ENCODE data around the gene FAT1. TPM values are rescaled to one million over a fixed set of nuclear protein-coding genes. Genes with fewer than 3 reads are reported as not detected.

The FAT1 gene
- total and polyA plus RNA-seq, 9 of the 15 experiments (the other 6 are each of a cell fraction or from before 2014, with no cell fraction given), result 6.0 to 38.4 (median 21.4) TPM

DNA sequence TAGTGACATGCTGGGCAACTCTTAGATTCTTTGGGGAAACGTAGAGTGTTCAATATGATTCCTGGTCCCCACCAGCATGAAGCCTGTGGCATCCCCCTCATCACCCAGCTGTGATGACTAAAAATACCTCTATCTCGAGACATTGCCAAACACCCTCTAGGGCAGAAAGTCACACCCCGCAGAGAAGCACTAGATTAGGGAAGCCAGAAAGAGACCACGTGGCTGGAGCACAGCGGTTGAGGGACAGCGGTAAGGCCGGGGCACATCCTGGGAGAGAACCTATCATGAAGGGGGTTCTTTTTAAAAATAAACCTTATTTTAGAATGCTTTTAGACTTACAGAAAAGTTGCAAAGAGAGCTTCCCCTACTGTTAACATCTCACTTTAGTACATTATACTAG lies 11.0 kb downstream of the FAT1 start:
- ATAC-seq (no peak), FAIRE-seq (no peak), DNase-seq (ENCODE audit: extremely low read depth in 1 of 4, low spot score in 3 of 4) (no peak)
- in situ Hi-C loops (cut with MboI), result no loop called here
- Histone ChIP-seq H3K4me2 (ENCODE audit: insufficient read depth, low read length) (no peak overlapping the region), H3K9me3 (replicated peaks; ENCODE audit: control insufficient read depth, insufficient read depth, low read depth, low read length) (no peaks in the 10 kb centered on the region), H3K79me2 (ENCODE audit: control insufficient read depth, insufficient read depth, low read length) (no peaks in the 10 kb centered on the region), H3K27me3 (ENCODE audit: control insufficient read depth in 2 of 2, insufficient read depth in 2 of 2, low read length in 2 of 2) (no peaks in the 10 kb centered on the region), H2AFZ (ENCODE audit: low read depth, low read length) (no peak overlapping the region), H3K9ac (ENCODE audit: insufficient read depth in 1 of 2, low read depth in 2 of 2, low read length in 2 of 2) (no peak overlapping the region), H3K4me3 (no peak overlapping the region), H3K4me1 (replicated peaks in 1 of 2; ENCODE audit: control insufficient read depth in 2 of 2, insufficient read depth in 2 of 2, low read length in 2 of 2) (no peaks in the 10 kb centered on the region), H3K27ac (ENCODE audit: extremely low read depth, low read depth, low read length) (no peak overlapping the region), H3K9me1 (ENCODE audit: control insufficient read depth, insufficient read depth, low read length) (no peaks in the 10 kb centered on the region), H4K20me1 (replicated peaks; ENCODE audit: control insufficient read depth, insufficient read depth, low read length) (no peaks in the 10 kb centered on the region), H3K36me3 (ENCODE audit: control insufficient read depth, insufficient read depth, low read length) (peaks cover 19% of the 10 kb centered on the region; the same call in 2 of the 3 replicates)
- 39% methylated on average over 7 of the region's 7 CpGs for WGBS (ENCODE audit: insufficient coverage, low coverage, missing lambda C conversion rate)
- no peak for TF ChIP-seq EHMT2 (IDR thresholded peaks at IDR 0.05)
- TF ChIP-seq, protein P1, sequence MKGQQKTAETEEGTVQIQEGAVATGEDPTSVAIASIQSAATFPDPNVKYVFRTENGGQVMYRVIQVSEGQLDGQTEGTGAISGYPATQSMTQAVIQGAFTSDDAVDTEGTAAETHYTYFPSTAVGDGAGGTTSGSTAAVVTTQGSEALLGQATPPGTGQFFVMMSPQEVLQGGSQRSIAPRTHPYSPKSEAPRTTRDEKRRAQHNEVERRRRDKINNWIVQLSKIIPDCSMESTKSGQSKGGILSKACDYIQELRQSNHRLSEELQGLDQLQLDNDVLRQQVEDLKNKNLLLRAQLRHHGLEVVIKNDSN (CRISPR knock-in tag; IDR thresholded peaks at IDR 0.05), result peak; percentile 32; the same call in 1 of the 2 replicates
- TF ChIP-seq, protein P2, sequence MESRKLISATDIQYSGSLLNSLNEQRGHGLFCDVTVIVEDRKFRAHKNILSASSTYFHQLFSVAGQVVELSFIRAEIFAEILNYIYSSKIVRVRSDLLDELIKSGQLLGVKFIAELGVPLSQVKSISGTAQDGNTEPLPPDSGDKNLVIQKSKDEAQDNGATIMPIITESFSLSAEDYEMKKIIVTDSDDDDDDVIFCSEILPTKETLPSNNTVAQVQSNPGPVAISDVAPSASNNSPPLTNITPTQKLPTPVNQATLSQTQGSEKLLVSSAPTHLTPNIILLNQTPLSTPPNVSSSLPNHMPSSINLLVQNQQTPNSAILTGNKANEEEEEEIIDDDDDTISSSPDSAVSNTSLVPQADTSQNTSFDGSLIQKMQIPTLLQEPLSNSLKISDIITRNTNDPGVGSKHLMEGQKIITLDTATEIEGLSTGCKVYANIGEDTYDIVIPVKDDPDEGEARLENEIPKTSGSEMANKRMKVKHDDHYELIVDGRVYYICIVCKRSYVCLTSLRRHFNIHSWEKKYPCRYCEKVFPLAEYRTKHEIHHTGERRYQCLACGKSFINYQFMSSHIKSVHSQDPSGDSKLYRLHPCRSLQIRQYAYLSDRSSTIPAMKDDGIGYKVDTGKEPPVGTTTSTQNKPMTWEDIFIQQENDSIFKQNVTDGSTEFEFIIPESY (CRISPR knock-in tag; IDR thresholded peaks at IDR 0.05), result peak; percentile 65; the same call in 1 of the 2 replicates
- TF ChIP-seq, protein P3, sequence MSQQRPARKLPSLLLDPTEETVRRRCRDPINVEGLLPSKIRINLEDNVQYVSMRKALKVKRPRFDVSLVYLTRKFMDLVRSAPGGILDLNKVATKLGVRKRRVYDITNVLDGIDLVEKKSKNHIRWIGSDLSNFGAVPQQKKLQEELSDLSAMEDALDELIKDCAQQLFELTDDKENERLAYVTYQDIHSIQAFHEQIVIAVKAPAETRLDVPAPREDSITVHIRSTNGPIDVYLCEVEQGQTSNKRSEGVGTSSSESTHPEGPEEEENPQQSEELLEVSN (IDR thresholded peaks at IDR 0.05; ENCODE audit: borderline replicate concordance in 1 of 2, extremely low read depth in 1 of 2, insufficient read depth in 1 of 2, insufficient read length in 1 of 2, low read depth in 1 of 2, low read length in 1 of 2, poor library complexity in 1 of 2, severe bottlenecking in 1 of 2), result peak in 1 of 2 experiments; percentile 31
- TF ChIP-seq FOXK1 (CRISPR knock-in tag; IDR thresholded peaks at IDR 0.05; ENCODE audit: borderline replicate concordance), result no peak
- CTCF ChIA-PET (ENCODE audit: low intra/inter-chr PET ratio), result no interaction called here
- BruUV-seq (replicated peaks), result no TSS peak
- POLR2A ChIA-PET, result no interaction called here
- intact Hi-C loops (cut with micrococcal nuclease), result no loop called here
